Measurements from ENCODE around the gene PTRHD1. TPM values are rescaled to one million over a fixed set of nuclear protein-coding genes. Genes with fewer than 3 reads are reported as not detected.

The PTRHD1 gene, protein sequence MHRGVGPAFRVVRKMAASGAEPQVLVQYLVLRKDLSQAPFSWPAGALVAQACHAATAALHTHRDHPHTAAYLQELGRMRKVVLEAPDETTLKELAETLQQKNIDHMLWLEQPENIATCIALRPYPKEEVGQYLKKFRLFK
- 25.1 TPM for polyA plus RNA-seq (2012; ENCODE audit: insufficient read depth, insufficient read length, low read depth)

DNA sequence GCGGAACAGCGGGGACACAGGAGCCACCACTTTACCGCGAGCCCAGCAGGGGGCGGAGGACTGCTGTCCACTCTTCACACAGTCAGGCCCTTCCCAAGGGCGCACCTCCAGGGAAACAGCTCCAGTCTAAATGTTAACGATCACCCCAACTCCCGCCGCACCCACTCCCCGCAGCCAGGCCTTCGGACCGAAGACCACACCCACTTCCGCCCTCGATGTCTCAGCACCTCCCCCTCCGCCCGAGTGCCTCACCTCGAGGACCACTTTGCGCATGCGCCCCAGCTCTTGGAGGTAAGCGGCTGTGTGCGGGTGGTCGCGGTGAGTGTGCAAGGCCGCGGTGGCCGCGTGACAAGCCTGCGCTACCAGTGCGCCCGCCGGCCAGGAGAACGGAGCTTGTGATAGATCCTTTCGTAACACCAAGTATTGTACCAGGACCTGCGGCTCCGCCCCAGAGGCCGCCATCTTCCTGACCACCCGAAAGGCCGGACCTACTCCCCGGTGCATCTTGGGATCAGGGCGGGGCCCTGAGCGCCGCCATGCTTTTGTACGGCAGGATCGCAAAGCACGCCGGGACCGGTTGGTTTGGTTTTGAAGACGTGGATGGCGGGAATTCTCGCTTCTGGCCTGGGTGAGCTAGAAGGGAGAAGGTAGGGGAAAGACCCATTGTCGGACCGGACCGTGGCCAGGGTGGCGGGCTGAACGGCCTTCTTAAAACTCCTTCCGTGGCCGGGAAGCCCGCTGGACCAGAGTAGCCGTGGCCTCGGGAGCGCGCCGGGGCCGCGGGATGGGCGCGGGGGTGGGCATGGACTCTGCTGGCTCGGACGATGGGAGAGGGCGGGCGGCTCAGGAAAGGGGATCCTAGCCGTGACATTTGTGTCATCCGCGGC, at the start of gene PTRHD1, which contains the start of gene CENPO:
Gene PTRHD1 (minus strand): TSS at position 518 of the 887 bp plus-strand sequence. CDS start 14 bp downstream, at position 504.
Gene CENPO (plus strand): TSS at position 552 of the 887 bp plus-strand sequence. CDS start 495 bp downstream, outside the sequence.
- Histone ChIP-seq H3K27me3 (no peaks in the 10 kb centered on the region), H3K9me3 (no peaks in the 10 kb centered on the region), H3K36me3 (peaks cover 30% of the 10 kb centered on the region), H3K4me3 (ENCODE audit: low read depth, low read length) (peak within 1 kb of the TSS; percentile 83), H3K4me1 (no peaks in the 10 kb centered on the region)
- peak; percentile 98 for DNase-seq
- TF ChIP-seq, protein P1, sequence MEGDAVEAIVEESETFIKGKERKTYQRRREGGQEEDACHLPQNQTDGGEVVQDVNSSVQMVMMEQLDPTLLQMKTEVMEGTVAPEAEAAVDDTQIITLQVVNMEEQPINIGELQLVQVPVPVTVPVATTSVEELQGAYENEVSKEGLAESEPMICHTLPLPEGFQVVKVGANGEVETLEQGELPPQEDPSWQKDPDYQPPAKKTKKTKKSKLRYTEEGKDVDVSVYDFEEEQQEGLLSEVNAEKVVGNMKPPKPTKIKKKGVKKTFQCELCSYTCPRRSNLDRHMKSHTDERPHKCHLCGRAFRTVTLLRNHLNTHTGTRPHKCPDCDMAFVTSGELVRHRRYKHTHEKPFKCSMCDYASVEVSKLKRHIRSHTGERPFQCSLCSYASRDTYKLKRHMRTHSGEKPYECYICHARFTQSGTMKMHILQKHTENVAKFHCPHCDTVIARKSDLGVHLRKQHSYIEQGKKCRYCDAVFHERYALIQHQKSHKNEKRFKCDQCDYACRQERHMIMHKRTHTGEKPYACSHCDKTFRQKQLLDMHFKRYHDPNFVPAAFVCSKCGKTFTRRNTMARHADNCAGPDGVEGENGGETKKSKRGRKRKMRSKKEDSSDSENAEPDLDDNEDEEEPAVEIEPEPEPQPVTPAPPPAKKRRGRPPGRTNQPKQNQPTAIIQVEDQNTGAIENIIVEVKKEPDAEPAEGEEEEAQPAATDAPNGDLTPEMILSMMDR (IDR thresholded peaks at IDR 0.05; ENCODE audit: low read depth, low read length) = peak; percentile 64

DNA sequence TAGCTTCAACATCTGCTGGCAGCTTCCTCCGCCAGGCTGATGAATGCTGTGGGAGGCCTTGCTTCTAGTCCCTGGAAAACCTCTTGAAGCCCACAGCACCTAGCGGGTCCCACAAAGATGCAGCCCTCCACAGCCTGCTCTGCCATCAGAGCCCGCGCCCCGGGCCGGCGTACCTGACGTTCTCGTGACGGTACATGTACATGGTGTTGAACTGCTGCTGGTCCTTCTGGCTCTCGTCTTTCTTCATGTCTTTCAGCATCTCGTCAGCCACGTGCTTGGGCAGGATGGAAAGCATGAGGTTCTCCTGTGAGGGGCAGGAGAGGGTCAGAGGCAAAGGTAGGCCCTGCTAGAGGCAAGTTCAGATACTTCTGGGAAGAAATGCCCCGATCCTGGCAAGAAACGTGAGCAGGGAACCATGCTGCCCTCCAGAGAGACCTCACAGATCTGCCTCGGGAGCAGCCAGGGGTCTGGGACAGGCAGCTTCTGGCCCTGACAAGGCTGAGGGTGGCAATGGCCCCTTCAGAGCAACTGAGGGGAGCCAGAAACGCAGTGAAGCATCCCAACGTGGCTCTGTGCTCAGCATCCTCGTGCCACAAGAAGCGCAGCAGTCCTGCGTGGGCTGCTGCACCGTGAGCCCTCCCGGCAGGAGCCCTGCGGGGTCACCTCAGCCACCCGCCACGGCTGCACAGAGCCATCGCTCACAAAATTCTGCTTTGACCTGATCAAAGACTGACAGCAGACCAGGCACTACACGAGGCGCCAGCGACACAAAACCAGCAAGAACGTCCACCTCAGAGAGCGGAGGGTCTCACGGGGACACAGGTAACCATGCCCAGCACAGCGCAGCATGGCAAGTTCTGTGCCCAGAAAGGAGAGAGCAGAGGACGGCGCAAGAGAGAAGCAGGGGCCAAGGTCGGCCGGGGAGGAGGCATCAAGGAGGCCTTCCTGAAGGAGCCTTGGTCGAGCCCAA, 49.2 kb upstream of the PTRHD1 start:
- no peaks in the 10 kb centered on the region for H3K27me3 ChIP-seq
- TF ChIP-seq, protein P1 (IDR thresholded peaks at IDR 0.05; ENCODE audit: low read depth, low read length) = no peak
- no peak for DNase-seq
- H3K36me3 ChIP-seq = peaks cover 11% of the 10 kb centered on the region
- H3K4me1 ChIP-seq = no peaks in the 10 kb centered on the region
- H3K9me3 ChIP-seq = no peaks in the 10 kb centered on the region
- H3K4me3 ChIP-seq (ENCODE audit: low read depth, low read length) = no peak overlapping the region

DNA sequence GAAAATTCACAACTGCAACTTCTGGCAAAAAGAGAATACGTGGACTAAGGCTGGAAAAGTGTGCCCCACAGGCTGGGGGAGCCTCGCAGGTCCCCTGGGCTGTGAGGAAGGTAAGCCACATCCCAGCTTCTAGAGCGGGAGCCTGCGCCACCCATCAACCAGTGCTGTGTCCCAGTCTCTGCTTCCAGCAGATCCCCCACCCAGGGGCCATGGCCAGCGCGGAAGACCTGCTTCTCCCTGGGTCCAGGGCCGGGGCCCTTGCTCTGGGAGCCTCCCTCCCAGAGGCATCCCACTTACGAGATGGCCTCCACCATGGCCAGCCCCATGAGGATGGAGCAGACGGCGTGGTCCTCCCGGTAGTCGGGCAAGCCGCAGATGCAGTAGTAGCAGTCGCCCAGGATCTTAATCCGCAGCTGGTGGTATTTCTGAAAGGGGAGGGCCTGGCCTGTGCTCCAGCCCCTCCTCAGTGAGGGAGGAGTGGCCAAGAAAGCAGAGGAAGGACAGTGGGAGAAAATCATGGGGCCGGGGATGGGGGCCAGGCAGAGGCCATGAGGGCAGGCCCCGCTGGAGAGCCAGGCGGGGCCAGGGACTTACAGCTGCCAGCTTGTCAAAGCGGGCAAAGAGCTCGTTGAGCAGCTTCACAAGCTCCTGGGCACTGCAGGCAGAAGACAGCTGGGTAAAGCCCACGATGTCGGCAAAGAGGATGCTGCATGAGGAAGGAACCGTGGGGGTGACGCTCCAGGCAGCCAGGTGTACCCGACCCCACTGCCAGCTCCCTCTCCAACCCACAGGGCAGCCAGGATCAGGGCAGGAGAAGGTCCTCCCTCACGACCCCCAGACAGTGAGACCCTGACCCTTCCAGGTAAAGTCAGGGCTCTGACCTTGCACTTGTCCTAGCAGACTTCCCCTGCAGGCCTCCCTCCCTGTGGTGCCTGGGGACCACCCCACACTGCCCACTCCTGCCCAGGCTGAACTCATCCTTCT, 48.1 kb upstream of the PTRHD1 start:
- Histone ChIP-seq H3K27me3 (no peaks in the 10 kb centered on the region), H3K9me3 (no peaks in the 10 kb centered on the region), H3K4me1 (no peaks in the 10 kb centered on the region), H3K36me3 (peaks cover 15% of the 10 kb centered on the region), H3K4me3 (ENCODE audit: low read depth, low read length) (no peak overlapping the region)
- TF ChIP-seq, protein P1 (IDR thresholded peaks at IDR 0.05; ENCODE audit: low read depth, low read length) = no peak
- no peak for DNase-seq

DNA sequence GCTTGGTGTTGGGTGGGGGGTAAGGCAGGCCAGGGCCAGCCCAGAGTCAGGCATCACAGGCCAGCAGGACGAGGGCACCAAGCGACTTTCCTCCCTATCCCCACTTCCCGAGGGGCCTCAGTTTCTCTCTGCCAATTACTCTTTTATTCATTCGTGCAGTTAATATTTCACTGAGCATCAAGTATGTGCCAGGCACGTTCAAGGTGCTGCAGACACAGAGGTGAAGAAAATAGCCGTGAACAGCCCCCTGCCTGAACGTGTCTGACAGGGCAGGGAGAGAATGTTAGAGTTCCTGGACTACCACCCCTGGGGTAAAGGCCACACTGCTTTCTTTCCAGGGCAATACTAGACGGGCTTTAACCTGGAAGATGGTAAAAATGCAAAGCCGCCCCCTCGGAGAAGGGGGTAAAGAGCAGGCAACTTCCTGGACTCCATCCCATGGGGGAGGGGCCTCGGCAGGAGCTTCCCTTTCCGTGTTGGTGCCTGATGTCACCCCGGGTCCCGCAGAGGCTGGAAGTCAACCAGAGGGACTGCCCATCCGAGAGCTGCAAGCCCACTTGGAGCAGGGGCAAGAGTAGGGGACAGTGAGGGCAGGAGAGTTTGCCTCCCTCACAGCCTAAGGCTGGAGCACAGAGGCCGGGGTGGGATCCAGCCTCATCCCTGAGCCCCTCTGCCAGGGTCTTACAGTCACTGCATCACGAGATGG, 47.1 kb upstream of the PTRHD1 start:
- Histone ChIP-seq H3K36me3 (peaks cover 15% of the 10 kb centered on the region), H3K4me1 (no peaks in the 10 kb centered on the region), H3K4me3 (ENCODE audit: low read depth, low read length) (no peak overlapping the region), H3K27me3 (no peaks in the 10 kb centered on the region), H3K9me3 (no peaks in the 10 kb centered on the region)
- TF ChIP-seq, protein P1 (IDR thresholded peaks at IDR 0.05; ENCODE audit: low read depth, low read length) = no peak
- no peak for DNase-seq
